PFSK-1 (cell line): ENCODE measurements around the gene DPP9. TPM values are rescaled to one million over a fixed set of nuclear protein-coding genes. Genes with fewer than 3 reads are reported as not detected.

Source experiments
- FOXP2 ChIP-seq: optimal IDR thresholded peaks from 2 replicates; pipeline ENCODE3; 2011; ENCODE audit warnings: borderline replicate concordance, control low read depth, inconsistent platforms; ENCODE audit not compliant: insufficient read depth; ENCODE audit errors: extremely low read length, extremely low read depth
- POLR2AphosphoS5 ChIP-seq: IDR thresholded peaks from 2 replicates; pipeline ENCODE4 v1.6.1; 2012; ENCODE audit warnings: low read depth, mild to moderate bottlenecking, control low read depth, low read length, moderate library complexity
- REST ChIP-seq, 2 experiments: IDR thresholded peaks; 2 replicates each; pipeline versions ENCODE4 v1.6.1 to v1.8.0; 2011 to 2012; ENCODE audit warnings: low read depth in 2 of 2, low read length in 2 of 2, control low read depth in 1 of 2, inconsistent platforms in 1 of 2, mild to moderate bottlenecking in 1 of 2, moderate library complexity in 1 of 2; ENCODE audit not compliant: insufficient read depth in 1 of 2
- SIN3A ChIP-seq: IDR thresholded peaks from 2 replicates; pipeline ENCODE4 v1.6.1; 2012; ENCODE audit warnings: mild to moderate bottlenecking, low read length, moderate library complexity, borderline replicate concordance; ENCODE audit not compliant: insufficient read depth
- TAF1 ChIP-seq: IDR thresholded peaks from 2 replicates; pipeline ENCODE4 v1.6.1; 2012; ENCODE audit warnings: low read length, control low read depth, borderline replicate concordance; ENCODE audit not compliant: insufficient read depth
- polyA plus RNA-seq: library from polyadenylated mRNA; unstranded; fragments of >200 nt; gene quantifications from one replicate; pipeline ENCODE4 v1.2.1, GENCODE V29; 2012; ENCODE audit warnings: low read depth, missing spikeins; ENCODE audit not compliant: insufficient read length

DPP9 gene
- 56.5 TPM for polyA plus RNA-seq

DNA sequence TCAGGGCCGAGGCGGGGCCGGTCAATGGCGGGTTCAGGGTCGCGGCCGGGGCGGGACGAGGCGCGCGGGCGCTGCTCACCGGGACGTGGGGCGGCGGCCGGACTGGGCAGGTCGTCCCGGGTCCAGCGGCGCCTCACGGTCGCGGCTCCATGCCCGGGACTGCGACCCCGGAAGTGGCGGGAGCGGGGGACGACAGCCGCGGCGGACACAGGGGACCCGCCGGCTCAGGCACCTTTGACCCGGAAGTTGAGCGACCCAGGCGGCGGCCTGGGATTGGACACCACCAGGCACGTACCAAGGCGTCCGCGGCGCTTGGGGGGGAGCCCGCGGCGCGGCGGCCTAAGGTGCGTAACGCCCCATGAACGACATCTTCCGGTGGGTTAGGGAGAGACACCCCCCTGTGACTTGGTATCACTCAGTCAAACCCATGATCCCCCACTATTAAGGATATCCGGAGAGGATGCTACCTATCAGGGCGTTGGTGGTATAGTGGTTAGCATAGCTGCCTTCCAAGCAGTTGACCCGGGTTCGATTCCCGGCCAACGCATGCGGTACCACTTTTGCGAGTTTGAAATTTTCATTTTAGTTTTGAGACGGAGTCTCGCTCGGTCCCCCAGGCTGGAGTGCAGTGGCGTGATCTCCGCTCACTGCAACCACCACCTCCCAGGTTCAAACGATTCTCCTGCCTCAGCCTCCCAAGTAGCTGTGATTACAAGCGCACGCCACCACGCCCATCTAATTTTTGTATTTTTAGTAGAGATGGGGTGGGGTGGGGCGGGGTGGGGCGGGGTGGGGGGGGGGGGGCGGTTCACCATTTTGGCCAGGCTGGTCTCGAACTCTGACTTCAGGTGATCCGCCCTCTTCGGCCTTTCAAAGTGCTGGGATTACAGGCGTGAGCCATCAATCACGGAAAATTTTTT, at the start of gene DPP9:
DPP9 (minus strand) TSS at position 248 of the 920 bp plus-strand sequence. CDS start 3,936 bp downstream, outside the sequence.
- peak; percentile 23; the same call in 1 of the 2 replicates for TF ChIP-seq SIN3A
- TF ChIP-seq TAF1, result peak; percentile 35; the same call in 1 of the 2 replicates
- peak; percentile 89 for TF ChIP-seq FOXP2
- TF ChIP-seq POLR2AphosphoS5, result no peak; the same call in 1 of the 2 replicates
- TF ChIP-seq REST (IDR thresholded peaks at IDR 0.05; ENCODE audit: insufficient read depth in 1 of 2, low read depth in 2 of 2, low read length in 2 of 2), result no peak

GRCh38 chr19:4773047-4773640, 49.5 kb upstream of the DPP9 start:
- TF ChIP-seq FOXP2 (no peak), REST (IDR thresholded peaks at IDR 0.05; ENCODE audit: insufficient read depth in 1 of 2, low read depth in 2 of 2, low read length in 2 of 2) (0 out of 4 replicates have a peak, but pooled peaks of 1 of the 2 experiments have one; percentile 30)

DNA sequence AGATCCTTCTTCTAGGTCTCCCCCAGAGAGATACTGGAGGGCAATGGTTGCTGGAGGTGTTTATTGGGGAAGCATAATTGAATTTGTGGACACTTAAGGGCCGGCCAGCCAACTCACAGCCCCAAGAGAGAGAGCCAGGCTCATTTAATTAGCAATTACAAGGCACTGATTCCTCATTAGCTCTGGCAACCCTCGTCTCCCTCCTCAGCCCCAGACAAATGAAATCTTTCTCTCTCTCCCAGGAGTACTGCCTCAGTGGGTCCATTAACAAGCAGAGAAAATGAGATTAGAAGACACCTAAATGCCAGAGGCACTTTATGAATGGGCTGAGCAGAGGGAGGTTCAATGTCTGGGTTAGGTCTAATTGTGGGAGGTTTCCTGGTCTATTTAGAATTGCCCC, 48.9 kb upstream of the DPP9 start:
- TF ChIP-seq TAF1 (no peak), FOXP2 (no peak), REST (IDR thresholded peaks at IDR 0.05; ENCODE audit: insufficient read depth in 1 of 2, low read depth in 2 of 2, low read length in 2 of 2) (no peak; a peak in 1 of 4 replicates), SIN3A (no peak), POLR2AphosphoS5 (no peak)

- TF ChIP-seq REST (IDR thresholded peaks at IDR 0.05; ENCODE audit: insufficient read depth in 1 of 2, low read depth in 2 of 2, low read length in 2 of 2) (peak; percentile 99 to 100), FOXP2 (no peak), SIN3A (peak; percentile 100), TAF1 (peak; percentile 53; the same call in 1 of the 2 replicates), POLR2AphosphoS5 (no peak)
Measured at GRCh38 chr19:4768934-4769777, 45.5 kb upstream of the DPP9 start.
